AG20443 (cell line): ENCODE results near the gene TRIOBP.
"Not testable (repeated sequence)": the region's sequence is repeated elsewhere in the genome, so short reads cannot be mapped to it uniquely, and the experiment has no call there.

ENCODE experiments used
- DNase-seq: peaks from one replicate; pipeline ENCODE4 v3.0.0; 2012; ENCODE audit warnings: low spot score, mixed read lengths

TRIOBP gene

GRCh38 chr22:37696657-37697537 is at the start of gene TRIOBP:
TRIOBP (plus strand) TSS chr22:37697048; CDS start chr22:37701366, 4,318 bp downstream.
- peak; percentile 95 for DNase-seq

- no peak for DNase-seq
Observed at GRCh38 chr22:37647317-37647716, 49.5 kb upstream of the TRIOBP start.

- DNase-seq = no peak
Observed at GRCh38 chr22:37647928-37648327, 48.9 kb upstream of the TRIOBP start.

- no peak for DNase-seq
Observed at GRCh38 chr22:37650463-37651136, 46.2 kb upstream of the TRIOBP start.

- DNase-seq = no peak
Observed at GRCh38 chr22:37654563-37655251, 42.1 kb upstream of the TRIOBP start.

GRCh38 chr22:37655252-37655563 is 41.6 kb upstream of the TRIOBP start:
- DNase-seq = no peak

- DNase-seq = not testable (repeated sequence)
Observed at GRCh38 chr22:37656583-37656982, 40.3 kb upstream of the TRIOBP start.

- peak; percentile 40 for DNase-seq
Observed at GRCh38 chr22:37657590-37658132, 39.2 kb upstream of the TRIOBP start.

GRCh38 chr22:37658133-37659065 is 38.4 kb upstream of the TRIOBP start, which contains the start of gene PDXP:
PDXP (plus strand) TSS chr22:37658723; CDS start chr22:37658783, 60 bp downstream.
- peak; percentile 97 for DNase-seq

- no peak for DNase-seq
Observed at GRCh38 chr22:37659066-37659896, 37.6 kb upstream of the TRIOBP start.

GRCh38 chr22:37659897-37660708 is 36.7 kb upstream of the TRIOBP start:
- DNase-seq = no peak

- DNase-seq = no peak
Observed at GRCh38 chr22:37660709-37661045, 36.2 kb upstream of the TRIOBP start.

GRCh38 chr22:37661160-37661924 is 35.5 kb upstream of the TRIOBP start:
- DNase-seq = peak; percentile 64

- DNase-seq = no peak
Observed at GRCh38 chr22:37662039-37662438, 34.8 kb upstream of the TRIOBP start.

GRCh38 chr22:37663521-37664140 is 33.2 kb upstream of the TRIOBP start:
- no peak for DNase-seq

- DNase-seq = no peak
Observed at GRCh38 chr22:37664249-37665101, 32.4 kb upstream of the TRIOBP start.

GRCh38 chr22:37665487-37665886 is 31.4 kb upstream of the TRIOBP start:
- DNase-seq = no peak
